ENCODE data around the gene ADAM17.

ADAM17 gene

DNA sequence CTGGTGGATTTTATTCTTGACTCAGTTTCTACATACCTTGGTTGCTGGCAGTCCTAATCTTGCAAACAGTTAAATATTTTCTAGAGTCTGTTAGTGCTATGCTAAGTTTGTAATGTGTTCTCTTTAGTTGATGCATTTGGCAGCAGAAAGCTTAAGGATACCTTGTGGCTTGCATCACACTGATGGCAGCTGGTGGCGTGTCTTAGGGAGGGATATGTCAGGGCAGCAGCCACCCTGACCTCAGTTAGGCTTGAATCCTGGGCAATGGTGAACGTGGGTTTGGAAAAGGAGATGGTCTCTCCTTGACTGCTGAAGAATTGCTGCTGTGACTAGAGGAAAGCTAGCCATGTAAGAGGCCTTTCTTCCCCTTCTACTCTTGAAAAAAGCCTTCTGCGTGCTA, 77.1 kb downstream of the ADAM17 start:
- peaks cover 3% of the 10 kb centered on the region for H3K4me1 ChIP-seq (ENCODE audit: insufficient read depth, poor library complexity, severe bottlenecking)
- TF ChIP-seq, protein P1, sequence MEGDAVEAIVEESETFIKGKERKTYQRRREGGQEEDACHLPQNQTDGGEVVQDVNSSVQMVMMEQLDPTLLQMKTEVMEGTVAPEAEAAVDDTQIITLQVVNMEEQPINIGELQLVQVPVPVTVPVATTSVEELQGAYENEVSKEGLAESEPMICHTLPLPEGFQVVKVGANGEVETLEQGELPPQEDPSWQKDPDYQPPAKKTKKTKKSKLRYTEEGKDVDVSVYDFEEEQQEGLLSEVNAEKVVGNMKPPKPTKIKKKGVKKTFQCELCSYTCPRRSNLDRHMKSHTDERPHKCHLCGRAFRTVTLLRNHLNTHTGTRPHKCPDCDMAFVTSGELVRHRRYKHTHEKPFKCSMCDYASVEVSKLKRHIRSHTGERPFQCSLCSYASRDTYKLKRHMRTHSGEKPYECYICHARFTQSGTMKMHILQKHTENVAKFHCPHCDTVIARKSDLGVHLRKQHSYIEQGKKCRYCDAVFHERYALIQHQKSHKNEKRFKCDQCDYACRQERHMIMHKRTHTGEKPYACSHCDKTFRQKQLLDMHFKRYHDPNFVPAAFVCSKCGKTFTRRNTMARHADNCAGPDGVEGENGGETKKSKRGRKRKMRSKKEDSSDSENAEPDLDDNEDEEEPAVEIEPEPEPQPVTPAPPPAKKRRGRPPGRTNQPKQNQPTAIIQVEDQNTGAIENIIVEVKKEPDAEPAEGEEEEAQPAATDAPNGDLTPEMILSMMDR (IDR thresholded peaks at IDR 0.05; ENCODE audit: poor library complexity, severe bottlenecking) = no peak
- peaks cover 74% of the 10 kb centered on the region for H3K36me3 ChIP-seq (ENCODE audit: low read depth)
- ATAC-seq (ENCODE audit: low read depth) (no peak), DNase-seq (ENCODE audit: low spot score) (no peak)
- no peak overlapping the region for H3K27ac ChIP-seq (ENCODE audit: poor library complexity, severe bottlenecking)
- H3K4me3 ChIP-seq (ENCODE audit: severe bottlenecking) = no peak overlapping the region
- no peaks in the 10 kb centered on the region for H3K9me3 ChIP-seq (ENCODE audit: severe bottlenecking)
- no peaks in the 10 kb centered on the region for H3K27me3 ChIP-seq (ENCODE audit: insufficient read depth, poor library complexity, severe bottlenecking)

GRCh38 chr2:9477914-9478313, 77.7 kb downstream of the ADAM17 start:
- Histone ChIP-seq H3K9me3 (ENCODE audit: severe bottlenecking) (no peaks in the 10 kb centered on the region), H3K4me1 (ENCODE audit: insufficient read depth, poor library complexity, severe bottlenecking) (peaks cover 3% of the 10 kb centered on the region), H3K27me3 (ENCODE audit: insufficient read depth, poor library complexity, severe bottlenecking) (no peaks in the 10 kb centered on the region), H3K27ac (ENCODE audit: poor library complexity, severe bottlenecking) (no peak overlapping the region), H3K4me3 (ENCODE audit: severe bottlenecking) (no peak overlapping the region), H3K36me3 (ENCODE audit: low read depth) (peaks cover 68% of the 10 kb centered on the region)
- DNase-seq (ENCODE audit: low spot score) (no peak), ATAC-seq (ENCODE audit: low read depth) (no peak)
- TF ChIP-seq, protein P1 (IDR thresholded peaks at IDR 0.05; ENCODE audit: poor library complexity, severe bottlenecking) = no peak

GRCh38 chr2:9474361-9475057, 81.1 kb downstream of the ADAM17 start, which contains the start of gene IAH1:
Gene IAH1, plus strand, starts transcription at chr2:9474551. Its CDS starts 16 bp downstream, at chr2:9474567.
- DNase-seq (ENCODE audit: low spot score) (no peak), ATAC-seq (ENCODE audit: low read depth) (peak; percentile 79)
- no peaks in the 10 kb centered on the region for H3K27me3 ChIP-seq (ENCODE audit: insufficient read depth, poor library complexity, severe bottlenecking)
- peak within 1 kb of the TSS; percentile 61 for H3K4me3 ChIP-seq (ENCODE audit: severe bottlenecking)
- no peaks in the 10 kb centered on the region for H3K9me3 ChIP-seq (ENCODE audit: severe bottlenecking)
- peak within 1 kb of the TSS; percentile 67 for H3K27ac ChIP-seq (ENCODE audit: poor library complexity, severe bottlenecking)
- H3K36me3 ChIP-seq (ENCODE audit: low read depth) = peaks cover 39% of the 10 kb centered on the region
- H3K4me1 ChIP-seq (ENCODE audit: insufficient read depth, poor library complexity, severe bottlenecking) = peaks cover 3% of the 10 kb centered on the region
- TF ChIP-seq, protein P1 (IDR thresholded peaks at IDR 0.05; ENCODE audit: poor library complexity, severe bottlenecking) = no peak

GRCh38 chr2:9473985-9474360, 81.7 kb downstream of the ADAM17 start:
- H3K4me1 ChIP-seq (ENCODE audit: insufficient read depth, poor library complexity, severe bottlenecking) = peaks cover 3% of the 10 kb centered on the region
- no peak for DNase-seq (ENCODE audit: low spot score)
- H3K36me3 ChIP-seq (ENCODE audit: low read depth) = peaks cover 39% of the 10 kb centered on the region
- TF ChIP-seq, protein P1 (IDR thresholded peaks at IDR 0.05; ENCODE audit: poor library complexity, severe bottlenecking) = no peak
- 0 out of 3 replicates have a peak, but pooled peaks have one; percentile 4 for ATAC-seq (ENCODE audit: low read depth)
- peak overlapping the region; percentile 67 for H3K27ac ChIP-seq (ENCODE audit: poor library complexity, severe bottlenecking)
- no peaks in the 10 kb centered on the region for H3K9me3 ChIP-seq (ENCODE audit: severe bottlenecking)
- no peaks in the 10 kb centered on the region for H3K27me3 ChIP-seq (ENCODE audit: insufficient read depth, poor library complexity, severe bottlenecking)
- peak overlapping the region; percentile 61 for H3K4me3 ChIP-seq (ENCODE audit: severe bottlenecking)

Measured in RWPE2 (cell line).